A673 (cell line): ENCODE data around the gene ESAM.

Source experiments
- EZH2 ChIP-seq: fragments of 200-600 bp; sonication (generic); IDR thresholded peaks from 2 replicates; pipeline ENCODE4 v1.6.1; 2017; ENCODE audit warnings: borderline replicate concordance, low read depth, mild to moderate bottlenecking, mixed read lengths, antibody characterized with exemption, low read length; ENCODE audit not compliant: poor library complexity, severe bottlenecking
- TF ChIP-seq, protein P1 (sequence below): fragments of 300-800, 200-600 bp; sonication (generic); conservative IDR thresholded peaks from 2 replicates; pipeline ENCODE4 v1.5.1; 2017; ENCODE audit warnings: low read depth, mild to moderate bottlenecking, antibody characterized with exemption, low read length, moderate library complexity, mixed read lengths

DNA sequence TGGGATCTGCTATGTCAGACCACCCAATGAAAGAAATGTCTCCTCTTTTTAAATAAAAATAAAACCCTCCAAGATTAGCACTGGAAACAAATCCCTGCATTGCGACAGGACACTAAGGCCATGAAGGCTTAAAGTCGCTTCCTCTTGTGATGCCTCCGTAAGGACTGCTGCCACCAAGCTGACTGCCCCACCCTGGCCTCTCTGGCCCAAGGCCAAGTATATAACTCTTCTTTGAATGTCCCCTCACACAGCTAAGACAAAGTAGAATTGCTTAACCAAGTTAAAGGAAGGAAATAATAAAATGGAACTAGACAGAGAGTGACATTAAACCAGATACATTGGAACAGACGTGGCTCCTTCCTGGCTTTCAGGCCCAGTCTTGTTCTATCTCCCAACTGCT is 29.9 kb downstream of the ESAM start:
- TF ChIP-seq, protein P1, sequence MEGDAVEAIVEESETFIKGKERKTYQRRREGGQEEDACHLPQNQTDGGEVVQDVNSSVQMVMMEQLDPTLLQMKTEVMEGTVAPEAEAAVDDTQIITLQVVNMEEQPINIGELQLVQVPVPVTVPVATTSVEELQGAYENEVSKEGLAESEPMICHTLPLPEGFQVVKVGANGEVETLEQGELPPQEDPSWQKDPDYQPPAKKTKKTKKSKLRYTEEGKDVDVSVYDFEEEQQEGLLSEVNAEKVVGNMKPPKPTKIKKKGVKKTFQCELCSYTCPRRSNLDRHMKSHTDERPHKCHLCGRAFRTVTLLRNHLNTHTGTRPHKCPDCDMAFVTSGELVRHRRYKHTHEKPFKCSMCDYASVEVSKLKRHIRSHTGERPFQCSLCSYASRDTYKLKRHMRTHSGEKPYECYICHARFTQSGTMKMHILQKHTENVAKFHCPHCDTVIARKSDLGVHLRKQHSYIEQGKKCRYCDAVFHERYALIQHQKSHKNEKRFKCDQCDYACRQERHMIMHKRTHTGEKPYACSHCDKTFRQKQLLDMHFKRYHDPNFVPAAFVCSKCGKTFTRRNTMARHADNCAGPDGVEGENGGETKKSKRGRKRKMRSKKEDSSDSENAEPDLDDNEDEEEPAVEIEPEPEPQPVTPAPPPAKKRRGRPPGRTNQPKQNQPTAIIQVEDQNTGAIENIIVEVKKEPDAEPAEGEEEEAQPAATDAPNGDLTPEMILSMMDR: no peak
- TF ChIP-seq EZH2: no peak
